A549 (cell line): ENCODE measurements around the gene AFF1. TPM values are rescaled to one million over a fixed set of nuclear protein-coding genes. Genes with fewer than 3 reads are reported as not detected.

ENCODE experiments used
- ATAC-seq, 2 experiments: fragments of 200-7000 bp in 1 of 2; fragments of >200 bp in 1 of 2; cut with Nextera tagmentation in 1 of 2; cut with Tn5 transposase in 1 of 2; 3 replicates each; pipeline versions ENCODE4 v1.8.0 to v1.9.1; 2018 to 2020; ENCODE audit warnings: mild to moderate bottlenecking in 1 of 2, moderate library complexity in 1 of 2
- CTCF ChIA-PET: fragments of 300-600 bp; sonication (Branson Sonifier 250); formaldehyde crosslinking; extraction: SDS; loops from one replicate; lab custom pipeline; 2021; ENCODE audit warnings: antibody characterized with exemption, inconsistent platforms; lab: Yijun Ruan, JAX
- POLR2A ChIA-PET: fragments of 350-600 bp; formaldehyde crosslinking; extraction: SDS; loops from one replicate; lab custom pipeline; 2021; ENCODE audit warnings: antibody characterized with exemption, inconsistent platforms; lab: Yijun Ruan, JAX
- DNase-seq, 2 experiments: peaks; one replicate each; pipeline versions ENCODE4 v3.0.0 to v3.0.0-alpha.2; 2011 to 2016; ENCODE audit warnings: low read depth in 1 of 2, low spot score in 1 of 2
- FAIRE-seq: peaks from 2 replicates; lab custom pipeline; 2011; peaks lifted over from hg19 to GRCh38; lab: Jason Lieb, UNC
- H3K27ac ChIP-seq, 2 experiments: fragments of >200 bp; sonication (Bioruptor Twin); formaldehyde crosslinking; 3 replicates each; pipeline ENCODE4 v1.5.1; 2016 to 2017
- H3K4me1 ChIP-seq: fragments of >200 bp; sonication (Bioruptor Twin); formaldehyde crosslinking; 3 replicates; pipeline ENCODE4 v1.6.1; 2016
- H3K4me2 ChIP-seq: fragments of >200 bp; sonication (Bioruptor Twin); formaldehyde crosslinking; 3 replicates; pipeline ENCODE4 v1.6.1; 2016
- H3K4me3 ChIP-seq: fragments of >200 bp; sonication (Bioruptor Twin); formaldehyde crosslinking; 3 replicates; pipeline ENCODE4 v1.5.1; 2016
- H3K9me3 ChIP-seq: fragments of >200 bp; sonication (Bioruptor Twin); formaldehyde crosslinking; 3 replicates; pipeline ENCODE4 v1.6.1; 2016
- CHD2 ChIP-seq: fragments of 150-350 bp; IDR thresholded peaks from 2 replicates; pipeline ENCODE4 v1.6.1; 2014; ENCODE audit warnings: low read length; ENCODE audit not compliant: partially characterized antibody
- E2F6 ChIP-seq: IDR thresholded peaks from 2 replicates; pipeline ENCODE4 v1.6.1; 2012; ENCODE audit warnings: low read depth, borderline replicate concordance
- ESRRA ChIP-seq: fragments of 150-350 bp; IDR thresholded peaks from 2 replicates; pipeline ENCODE4 v1.6.1; 2014; ENCODE audit warnings: mild to moderate bottlenecking, low read length, borderline replicate concordance
- GATA3 ChIP-seq: IDR thresholded peaks from 2 replicates; pipeline ENCODE4 v1.6.1; 2012; ENCODE audit warnings: borderline replicate concordance
- HEYL ChIP-seq: fragments of 250-450 bp; sonication (Bioruptor Pico); IDR thresholded peaks from 2 replicates; pipeline ENCODE4 v1.8.0; 2021; ENCODE audit warnings: mild to moderate bottlenecking, moderate library complexity
- JUNB ChIP-seq: fragments of >200 bp; sonication (Bioruptor Twin); formaldehyde crosslinking; IDR thresholded peaks from 2 replicates; pipeline ENCODE4 v1.6.1; 2016
- MAFK ChIP-seq: fragments of 450-650 bp; IDR thresholded peaks from 2 replicates; pipeline ENCODE4 v1.6.1; 2014; ENCODE audit not compliant: partially characterized antibody
- PBX3 ChIP-seq: IDR thresholded peaks from 2 replicates; pipeline ENCODE4 v1.6.1; 2012
- POLR2A ChIP-seq: IDR thresholded peaks from 2 replicates; pipeline ENCODE4 v1.6.1; 2012; ENCODE audit warnings: mild to moderate bottlenecking, low read length
- RCOR1 ChIP-seq: fragments of 150-350 bp; IDR thresholded peaks from 2 replicates; pipeline ENCODE4 v1.6.1; 2014; ENCODE audit warnings: antibody characterized with exemption, low read length, low read depth
- RFX5 ChIP-seq: fragments of 450-650 bp; IDR thresholded peaks from 2 replicates; pipeline ENCODE4 v1.7.1; 2014; ENCODE audit warnings: antibody characterized with exemption, mild to moderate bottlenecking, moderate library complexity
- TFCP2L1 ChIP-seq: fragments of 250-450 bp; sonication (Bioruptor Pico); IDR thresholded peaks from 2 replicates; pipeline ENCODE4 v1.5.0; 2021; ENCODE audit warnings: mild to moderate bottlenecking
- ZNF302 ChIP-seq: fragments of 250-450 bp; sonication (Bioruptor Pico); IDR thresholded peaks from 2 replicates; pipeline ENCODE4 v1.9.0; 2021; ENCODE audit warnings: inconsistent platforms, mild to moderate bottlenecking, moderate library complexity
- ZSCAN20 ChIP-seq: fragments of 250-450 bp; sonication (Bioruptor Pico); IDR thresholded peaks from 2 replicates; pipeline ENCODE4 v1.8.0; 2022; ENCODE audit warnings: mild to moderate bottlenecking, moderate library complexity
- WGBS: methylation state at CpG from one replicate; pipeline ENCODE4 v1.1.6; 2017; ENCODE audit errors: missing lambda C conversion rate; 5-methylcytosine and 5-hydroxymethylcytosine counted together
- polyA plus RNA-seq, 4 experiments: library from polyadenylated mRNA; depleted of rRNA in 3 of 4; stranded (reverse); fragments of >200 nt; fragmentation: RNase III in 1 of 4; extraction: RNeasy Plus Mini Kit Qiagen cat#74134 plus additional on column Dnase treatment in 1 of 4; gene quantifications; 2 replicates in 3 of 4; 3 replicates in 1 of 4; pipeline ENCODE4 v1.2.3, GENCODE V29; 2011 to 2017

The AFF1 gene
- polyA plus RNA-seq, 2 of the 4 experiments (the other 2 are of a cell fraction): 13.7 to 15.4 TPM

GRCh38 chr4:87076690-87077358 is 142.0 kb downstream of the AFF1 start (continued):
- TF ChIP-seq PBX3 (no peak), ZNF302 (CRISPR knock-in tag) (no peak)
- TF ChIP-seq, all 56 proteins: peak for 0

- POLR2A ChIA-PET: no interaction called here
- TF ChIP-seq MAFK (peak; percentile 80), CHD2 (no peak), PBX3 (no peak)
- no peak for FAIRE-seq
Observed at GRCh38 chr4:87077914-87078585, 143.2 kb downstream of the AFF1 start.

GRCh38 chr4:87078987-87079486 is 144.2 kb downstream of the AFF1 start:
- TF ChIP-seq E2F6: no peak
- no peak for TF ChIP-seq JUNB
- no peak for TF ChIP-seq RCOR1
- no peak for TF ChIP-seq CHD2
- TF ChIP-seq POLR2A: no peak
- TF ChIP-seq, all 56 proteins: peak for 0
- CTCF ChIA-PET: interaction anchor here (1.6 to 1.9 kb wide), 3 partner anchors 9 to 156 kb away, joined by 4 to 13 read pairs (median 7); no protein-coding TSS in a partner anchor
- ATAC-seq: no peak
- Histone ChIP-seq H3K27ac (no peak overlapping the region), H3K4me3 (no peak overlapping the region), H3K4me2 (0 out of 3 replicates have a peak overlapping the region, but pooled peaks have one; percentile 15), H3K9me3 (no peaks in the 10 kb centered on the region), H3K4me1 (peaks cover 26% of the 10 kb centered on the region; the same call in 1 of the 3 replicates)
- 83% methylated on average over 6 of the region's 6 CpGs for WGBS
- DNase-seq: no peak
- POLR2A ChIA-PET: no interaction called here
- no peak for FAIRE-seq

More at GRCh38 chr4:87077914-87078585, 143.2 kb downstream of the AFF1 start:
- Histone ChIP-seq H3K4me2 (no peak overlapping the region), H3K4me1 (peaks cover 28% of the 10 kb centered on the region; the same call in 2 of the 3 replicates), H3K27ac (no peak overlapping the region), H3K4me3 (no peak overlapping the region), H3K9me3 (no peaks in the 10 kb centered on the region)
- no peak for ATAC-seq
- DNase-seq: no peak
- CTCF ChIA-PET: interaction anchor here (1.9 kb wide), 1 partner anchor 8 kb away, joined by 4 read pairs; no protein-coding TSS in a partner anchor
- WGBS: 93% methylated on average over 4 of the region's 4 CpGs

- WGBS: 90% methylated on average over 2 of the region's 2 CpGs
- no peak for DNase-seq
- Histone ChIP-seq H3K4me3 (no peak overlapping the region), H3K9me3 (no peaks in the 10 kb centered on the region), H3K4me2 (no peak overlapping the region)
- no peak for FAIRE-seq
- no peak for TF ChIP-seq GATA3
- no peak for TF ChIP-seq ZSCAN20 (CRISPR knock-in tag)
- TF ChIP-seq RFX5: no peak
- no peak for TF ChIP-seq E2F6
- TF ChIP-seq ESRRA: no peak
- no peak for TF ChIP-seq TFCP2L1
- no peak for TF ChIP-seq HEYL (CRISPR knock-in tag)
- TF ChIP-seq, all 56 proteins: peak for 0
- H3K27ac ChIP-seq: no peak overlapping the region
- H3K4me1 ChIP-seq: peaks cover 26% of the 10 kb centered on the region; the same call in 1 of the 3 replicates
- POLR2A ChIA-PET: no interaction called here
- no peak for ATAC-seq
- CTCF ChIA-PET: interaction anchor here (1.6 to 1.9 kb wide), 3 partner anchors 10 to 157 kb away, joined by 4 to 13 read pairs (median 7); no protein-coding TSS in a partner anchor
Observed at GRCh38 chr4:87079967-87080366, 145.2 kb downstream of the AFF1 start.
